K562 (cell line): ENCODE data around the gene PTP4A2. TPM values are rescaled to one million over a fixed set of nuclear protein-coding genes. Genes with fewer than 3 reads are reported as not detected.

ENCODE experiments used
- BRCA1 ChIP-seq, 2 experiments: fragments of 450-650 bp in 1 of 2; sonication (generic) in 1 of 2; formaldehyde crosslinking in 1 of 2; IDR thresholded peaks; 2 replicates each; pipeline versions ENCODE4 v1.5.0 to v1.6.1; 2017 to 2020; ENCODE audit warnings: mild to moderate bottlenecking in 1 of 2, missing genetic modification reagents in 1 of 2
- FOXM1 ChIP-seq, 2 experiments: fragments of 450-650 bp in 1 of 2; sonication (generic) in 1 of 2; formaldehyde crosslinking in 1 of 2; IDR thresholded peaks; 2 replicates each; pipeline versions ENCODE4 v1.6.1 to v1.9.0; 2017 to 2022; ENCODE audit warnings: low read depth in 2 of 2, mild to moderate bottlenecking in 2 of 2, missing genetic modification reagents in 1 of 2, moderate library complexity in 1 of 2
- ZNF408 ChIP-seq: fragments of 250-450 bp; sonication (Bioruptor Pico); IDR thresholded peaks from 2 replicates; pipeline ENCODE4 v1.4.0; 2020; ENCODE audit warnings: low read depth, mild to moderate bottlenecking, moderate library complexity
- polyA plus RNA-seq, 8 experiments: library from polyadenylated mRNA; depleted of rRNA in 4 of 8; stranded (reverse) in 5 of 8; unstranded in 3 of 8; fragments of >200 nt; fragmentation: Nextera tagmentation in 2 of 8; fragmentation: Illumina TruSeq in 1 of 8; extraction: Ambion mirVana in 2 of 8; extraction: Trizol in 1 of 8; gene quantifications; 2 replicates each; pipeline versions ENCODE4 v1.2.1 to v1.2.3, GENCODE V29; 2011 to 2014; ENCODE audit warnings: inconsistent platforms in 1 of 8, missing spikeins in 1 of 8
- total RNA-seq, 7 experiments: library from RNA; depleted of rRNA in 6 of 7; stranded (reverse); fragments of >200 nt in 6 of 7; fragmentation: Illumina TruSeq in 2 of 7; extraction: Trizol in 2 of 7; gene quantifications; 2 replicates each; pipeline versions ENCODE4 v1.2.1 to v1.2.3, GENCODE V29; 2011 to 2021; ENCODE audit warnings: low replicate concordance in 1 of 7
- TF ChIP-seq, protein P1 (sequence below), 3 experiments: fragments of 200-800 bp in 1 of 3; fragments of 250-450 bp in 1 of 3; fragments of 450-650 bp in 1 of 3; sonication (Bioruptor Pico) in 1 of 3; sonication (Bioruptor generic) in 1 of 3; formaldehyde crosslinking in 1 of 3; IDR thresholded peaks; 2 replicates each; pipeline versions ENCODE4 v1.6.1 to v1.8.0; 2016 to 2022; ENCODE audit warnings: mild to moderate bottlenecking in 2 of 3, missing genetic modification characterization in 2 of 3, missing compliant biosample characterization in 1 of 3, moderate library complexity in 1 of 3
- TF ChIP-seq, protein P2 (sequence below): fragments of 200-800 bp; sonication (Bioruptor generic); IDR thresholded peaks from 2 replicates; pipeline ENCODE4 v1.6.1; 2017; ENCODE audit warnings: missing genetic modification characterization, missing compliant biosample characterization
- TF ChIP-seq, protein P3 (sequence below): fragments of 450-650 bp; IDR thresholded peaks from 2 replicates; pipeline ENCODE4 v1.6.1; 2016; ENCODE audit warnings: mild to moderate bottlenecking, moderate library complexity

PTP4A2 gene
- total and polyA plus RNA-seq, 9 of the 15 experiments (the other 6 are each of a cell fraction or from before 2014, with no cell fraction given) = 197 to 870 (median 480) TPM

DNA sequence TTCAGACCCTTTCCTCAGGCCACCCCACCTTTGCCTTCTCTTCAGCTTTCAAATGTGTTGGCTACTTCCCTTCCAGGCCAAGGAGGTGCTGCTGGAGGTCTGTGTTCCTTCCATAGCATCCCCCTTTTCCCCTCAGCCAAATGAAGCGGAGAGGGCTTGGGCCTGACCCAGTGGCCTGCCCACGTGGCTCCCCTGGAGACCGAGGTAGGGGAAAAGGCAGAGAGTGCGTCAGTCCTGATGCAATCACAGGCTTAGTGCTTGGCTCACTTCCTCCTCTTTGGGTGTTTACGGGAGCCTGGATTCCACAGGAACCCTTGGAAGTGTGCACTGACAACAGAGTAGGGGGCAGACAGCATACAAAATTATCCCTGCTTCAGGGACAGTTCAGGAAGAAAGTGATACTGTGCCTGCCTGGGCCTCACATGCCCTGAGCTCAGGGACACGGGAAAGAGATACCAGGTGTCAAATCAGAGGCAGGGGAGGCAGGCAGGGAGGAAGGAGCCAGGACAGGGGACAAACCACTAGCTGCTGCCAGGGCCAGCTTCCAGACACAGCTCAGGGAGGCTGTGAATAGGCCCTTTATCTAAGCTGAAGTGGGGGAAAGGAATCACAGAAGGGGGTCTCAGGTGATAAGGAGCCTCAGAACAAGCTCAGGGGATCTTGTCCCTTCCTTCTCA lies 16.6 kb upstream of the PTP4A2 start (continued):
- TF ChIP-seq, protein P1, sequence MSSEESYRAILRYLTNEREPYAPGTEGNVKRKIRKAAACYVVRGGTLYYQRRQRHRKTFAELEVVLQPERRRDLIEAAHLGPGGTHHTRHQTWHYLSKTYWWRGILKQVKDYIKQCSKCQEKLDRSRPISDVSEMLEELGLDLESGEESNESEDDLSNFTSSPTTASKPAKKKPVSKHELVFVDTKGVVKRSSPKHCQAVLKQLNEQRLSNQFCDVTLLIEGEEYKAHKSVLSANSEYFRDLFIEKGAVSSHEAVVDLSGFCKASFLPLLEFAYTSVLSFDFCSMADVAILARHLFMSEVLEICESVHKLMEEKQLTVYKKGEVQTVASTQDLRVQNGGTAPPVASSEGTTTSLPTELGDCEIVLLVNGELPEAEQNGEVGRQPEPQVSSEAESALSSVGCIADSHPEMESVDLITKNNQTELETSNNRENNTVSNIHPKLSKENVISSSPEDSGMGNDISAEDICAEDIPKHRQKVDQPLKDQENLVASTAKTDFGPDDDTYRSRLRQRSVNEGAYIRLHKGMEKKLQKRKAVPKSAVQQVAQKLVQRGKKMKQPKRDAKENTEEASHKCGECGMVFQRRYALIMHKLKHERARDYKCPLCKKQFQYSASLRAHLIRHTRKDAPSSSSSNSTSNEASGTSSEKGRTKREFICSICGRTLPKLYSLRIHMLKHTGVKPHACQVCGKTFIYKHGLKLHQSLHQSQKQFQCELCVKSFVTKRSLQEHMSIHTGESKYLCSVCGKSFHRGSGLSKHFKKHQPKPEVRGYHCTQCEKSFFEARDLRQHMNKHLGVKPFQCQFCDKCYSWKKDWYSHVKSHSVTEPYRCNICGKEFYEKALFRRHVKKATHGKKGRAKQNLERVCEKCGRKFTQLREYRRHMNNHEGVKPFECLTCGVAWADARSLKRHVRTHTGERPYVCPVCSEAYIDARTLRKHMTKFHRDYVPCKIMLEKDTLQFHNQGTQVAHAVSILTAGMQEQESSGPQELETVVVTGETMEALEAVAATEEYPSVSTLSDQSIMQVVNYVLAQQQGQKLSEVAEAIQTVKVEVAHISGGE (CRISPR knock-in tag; IDR thresholded peaks at IDR 0.05) = peak in 1 of 3 experiments; percentile 67; a peak in 1 of 6 replicates
- TF ChIP-seq, protein P2, sequence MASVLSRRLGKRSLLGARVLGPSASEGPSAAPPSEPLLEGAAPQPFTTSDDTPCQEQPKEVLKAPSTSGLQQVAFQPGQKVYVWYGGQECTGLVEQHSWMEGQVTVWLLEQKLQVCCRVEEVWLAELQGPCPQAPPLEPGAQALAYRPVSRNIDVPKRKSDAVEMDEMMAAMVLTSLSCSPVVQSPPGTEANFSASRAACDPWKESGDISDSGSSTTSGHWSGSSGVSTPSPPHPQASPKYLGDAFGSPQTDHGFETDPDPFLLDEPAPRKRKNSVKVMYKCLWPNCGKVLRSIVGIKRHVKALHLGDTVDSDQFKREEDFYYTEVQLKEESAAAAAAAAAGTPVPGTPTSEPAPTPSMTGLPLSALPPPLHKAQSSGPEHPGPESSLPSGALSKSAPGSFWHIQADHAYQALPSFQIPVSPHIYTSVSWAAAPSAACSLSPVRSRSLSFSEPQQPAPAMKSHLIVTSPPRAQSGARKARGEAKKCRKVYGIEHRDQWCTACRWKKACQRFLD = peak; percentile 97
- TF ChIP-seq, protein P3, sequence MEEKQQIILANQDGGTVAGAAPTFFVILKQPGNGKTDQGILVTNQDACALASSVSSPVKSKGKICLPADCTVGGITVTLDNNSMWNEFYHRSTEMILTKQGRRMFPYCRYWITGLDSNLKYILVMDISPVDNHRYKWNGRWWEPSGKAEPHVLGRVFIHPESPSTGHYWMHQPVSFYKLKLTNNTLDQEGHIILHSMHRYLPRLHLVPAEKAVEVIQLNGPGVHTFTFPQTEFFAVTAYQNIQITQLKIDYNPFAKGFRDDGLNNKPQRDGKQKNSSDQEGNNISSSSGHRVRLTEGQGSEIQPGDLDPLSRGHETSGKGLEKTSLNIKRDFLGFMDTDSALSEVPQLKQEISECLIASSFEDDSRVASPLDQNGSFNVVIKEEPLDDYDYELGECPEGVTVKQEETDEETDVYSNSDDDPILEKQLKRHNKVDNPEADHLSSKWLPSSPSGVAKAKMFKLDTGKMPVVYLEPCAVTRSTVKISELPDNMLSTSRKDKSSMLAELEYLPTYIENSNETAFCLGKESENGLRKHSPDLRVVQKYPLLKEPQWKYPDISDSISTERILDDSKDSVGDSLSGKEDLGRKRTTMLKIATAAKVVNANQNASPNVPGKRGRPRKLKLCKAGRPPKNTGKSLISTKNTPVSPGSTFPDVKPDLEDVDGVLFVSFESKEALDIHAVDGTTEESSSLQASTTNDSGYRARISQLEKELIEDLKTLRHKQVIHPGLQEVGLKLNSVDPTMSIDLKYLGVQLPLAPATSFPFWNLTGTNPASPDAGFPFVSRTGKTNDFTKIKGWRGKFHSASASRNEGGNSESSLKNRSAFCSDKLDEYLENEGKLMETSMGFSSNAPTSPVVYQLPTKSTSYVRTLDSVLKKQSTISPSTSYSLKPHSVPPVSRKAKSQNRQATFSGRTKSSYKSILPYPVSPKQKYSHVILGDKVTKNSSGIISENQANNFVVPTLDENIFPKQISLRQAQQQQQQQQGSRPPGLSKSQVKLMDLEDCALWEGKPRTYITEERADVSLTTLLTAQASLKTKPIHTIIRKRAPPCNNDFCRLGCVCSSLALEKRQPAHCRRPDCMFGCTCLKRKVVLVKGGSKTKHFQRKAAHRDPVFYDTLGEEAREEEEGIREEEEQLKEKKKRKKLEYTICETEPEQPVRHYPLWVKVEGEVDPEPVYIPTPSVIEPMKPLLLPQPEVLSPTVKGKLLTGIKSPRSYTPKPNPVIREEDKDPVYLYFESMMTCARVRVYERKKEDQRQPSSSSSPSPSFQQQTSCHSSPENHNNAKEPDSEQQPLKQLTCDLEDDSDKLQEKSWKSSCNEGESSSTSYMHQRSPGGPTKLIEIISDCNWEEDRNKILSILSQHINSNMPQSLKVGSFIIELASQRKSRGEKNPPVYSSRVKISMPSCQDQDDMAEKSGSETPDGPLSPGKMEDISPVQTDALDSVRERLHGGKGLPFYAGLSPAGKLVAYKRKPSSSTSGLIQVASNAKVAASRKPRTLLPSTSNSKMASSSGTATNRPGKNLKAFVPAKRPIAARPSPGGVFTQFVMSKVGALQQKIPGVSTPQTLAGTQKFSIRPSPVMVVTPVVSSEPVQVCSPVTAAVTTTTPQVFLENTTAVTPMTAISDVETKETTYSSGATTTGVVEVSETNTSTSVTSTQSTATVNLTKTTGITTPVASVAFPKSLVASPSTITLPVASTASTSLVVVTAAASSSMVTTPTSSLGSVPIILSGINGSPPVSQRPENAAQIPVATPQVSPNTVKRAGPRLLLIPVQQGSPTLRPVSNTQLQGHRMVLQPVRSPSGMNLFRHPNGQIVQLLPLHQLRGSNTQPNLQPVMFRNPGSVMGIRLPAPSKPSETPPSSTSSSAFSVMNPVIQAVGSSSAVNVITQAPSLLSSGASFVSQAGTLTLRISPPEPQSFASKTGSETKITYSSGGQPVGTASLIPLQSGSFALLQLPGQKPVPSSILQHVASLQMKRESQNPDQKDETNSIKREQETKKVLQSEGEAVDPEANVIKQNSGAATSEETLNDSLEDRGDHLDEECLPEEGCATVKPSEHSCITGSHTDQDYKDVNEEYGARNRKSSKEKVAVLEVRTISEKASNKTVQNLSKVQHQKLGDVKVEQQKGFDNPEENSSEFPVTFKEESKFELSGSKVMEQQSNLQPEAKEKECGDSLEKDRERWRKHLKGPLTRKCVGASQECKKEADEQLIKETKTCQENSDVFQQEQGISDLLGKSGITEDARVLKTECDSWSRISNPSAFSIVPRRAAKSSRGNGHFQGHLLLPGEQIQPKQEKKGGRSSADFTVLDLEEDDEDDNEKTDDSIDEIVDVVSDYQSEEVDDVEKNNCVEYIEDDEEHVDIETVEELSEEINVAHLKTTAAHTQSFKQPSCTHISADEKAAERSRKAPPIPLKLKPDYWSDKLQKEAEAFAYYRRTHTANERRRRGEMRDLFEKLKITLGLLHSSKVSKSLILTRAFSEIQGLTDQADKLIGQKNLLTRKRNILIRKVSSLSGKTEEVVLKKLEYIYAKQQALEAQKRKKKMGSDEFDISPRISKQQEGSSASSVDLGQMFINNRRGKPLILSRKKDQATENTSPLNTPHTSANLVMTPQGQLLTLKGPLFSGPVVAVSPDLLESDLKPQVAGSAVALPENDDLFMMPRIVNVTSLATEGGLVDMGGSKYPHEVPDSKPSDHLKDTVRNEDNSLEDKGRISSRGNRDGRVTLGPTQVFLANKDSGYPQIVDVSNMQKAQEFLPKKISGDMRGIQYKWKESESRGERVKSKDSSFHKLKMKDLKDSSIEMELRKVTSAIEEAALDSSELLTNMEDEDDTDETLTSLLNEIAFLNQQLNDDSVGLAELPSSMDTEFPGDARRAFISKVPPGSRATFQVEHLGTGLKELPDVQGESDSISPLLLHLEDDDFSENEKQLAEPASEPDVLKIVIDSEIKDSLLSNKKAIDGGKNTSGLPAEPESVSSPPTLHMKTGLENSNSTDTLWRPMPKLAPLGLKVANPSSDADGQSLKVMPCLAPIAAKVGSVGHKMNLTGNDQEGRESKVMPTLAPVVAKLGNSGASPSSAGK = peak; percentile 98
- TF ChIP-seq FOXM1 (IDR thresholded peaks at IDR 0.05; ENCODE audit: low read depth) = 0 out of 2 replicates have a peak, but pooled peaks have one; percentile 5
- no peak for TF ChIP-seq FOXM1 (CRISPR knock-in tag; IDR thresholded peaks at IDR 0.05; ENCODE audit: low read depth)
- no peak for TF ChIP-seq BRCA1 (IDR thresholded peaks at IDR 0.05)
- TF ChIP-seq BRCA1 (CRISPR knock-in tag; IDR thresholded peaks at IDR 0.05) = no peak
- TF ChIP-seq ZNF408 (CRISPR knock-in tag) = no peak
